B cell (primary cell): ENCODE data around the gene IFNLR1. TPM values are rescaled to one million over a fixed set of nuclear protein-coding genes. Genes with fewer than 3 reads are reported as not detected.

Source experiments
- ATAC-seq: fragments of 200-7000 bp; cut with Tn5 transposase; one replicate; pipeline ENCODE4 v1.10.0; 2021; ENCODE audit warnings: low read depth, mild to moderate bottlenecking, moderate number of reproducible peaks, moderate library complexity
- CTCF ChIA-PET: fragments of 350-600 bp; sonication (Branson Sonifier 250); formaldehyde crosslinking; loops from one replicate; lab custom pipeline; 2021; ENCODE audit warnings: antibody characterized with exemption, inconsistent platforms; lab: Charles Lee
- POLR2A ChIA-PET: fragments of 350-600 bp; sonication (Branson Sonifier 250); formaldehyde crosslinking; loops from one replicate; lab custom pipeline; 2021; ENCODE audit warnings: antibody characterized with exemption; lab: Charles Lee
- DNase-seq: peaks from one replicate; pipeline ENCODE4 v3.0.0; 2013
- H2AFZ ChIP-seq: 2 replicates; pipeline ENCODE4 v1.6.1; 2012; ENCODE audit warnings: mild to moderate bottlenecking, low read depth, low read length; ENCODE audit not compliant: insufficient read depth, poor library complexity, severe bottlenecking
- H3K27ac ChIP-seq, 2 donors: 1 replicate in 1 of 2; 2 replicates in 1 of 2; pipeline ENCODE4 v1.5.1; 2012 to 2013; ENCODE audit warnings: low read length in 2 of 2, mild to moderate bottlenecking in 2 of 2, moderate library complexity in 1 of 2
- H3K27me3 ChIP-seq, 4 experiments: fragments of 200-600 bp in 1 of 4; sonication (generic) in 1 of 4; replicated peaks in 1 of 4; 1 replicate in 2 of 4; 2 replicates in 2 of 4; pipeline versions ENCODE4 v1.6.1 to v1.7.0; 2013 to 2016; ENCODE audit warnings: low read length in 3 of 4, mild to moderate bottlenecking in 2 of 4, mixed read lengths in 1 of 4, moderate library complexity in 1 of 4; ENCODE audit not compliant: insufficient read depth in 4 of 4, control insufficient read depth in 3 of 4; ENCODE audit errors: control extremely low read depth in 1 of 4
- H3K36me3 ChIP-seq, 2 experiments: replicated peaks in 1 of 2; 1 replicate in 1 of 2; 2 replicates in 1 of 2; pipeline versions ENCODE4 v1.6.1 to v1.7.1; 2013; ENCODE audit warnings: low read length in 1 of 2; ENCODE audit not compliant: insufficient read depth in 2 of 2, control insufficient read depth in 1 of 2; ENCODE audit errors: control extremely low read depth in 1 of 2, extremely low read depth in 1 of 2
- H3K4me1 ChIP-seq, 2 donors: fragments of 200-600 bp in 1 of 2; sonication (generic) in 1 of 2; 1 replicate in 1 of 2; 2 replicates in 1 of 2; pipeline versions ENCODE4 v1.5.1 to v1.6.1; 2013 to 2017; ENCODE audit warnings: low read length in 2 of 2; ENCODE audit not compliant: control insufficient read depth in 2 of 2, insufficient read depth in 2 of 2
- H3K4me2 ChIP-seq: replicated peaks from 2 replicates; pipeline ENCODE3; 2012; ENCODE audit warnings: mild to moderate bottlenecking, low read depth, low read length; ENCODE audit not compliant: poor library complexity, severe bottlenecking
- H3K4me3 ChIP-seq, 5 experiments: fragments of 200-600 bp in 1 of 5; sonication (generic) in 1 of 5; 1 replicate in 3 of 5; 2 replicates in 2 of 5; pipeline versions ENCODE4 v1.5.1 to v1.7.0; 2011 to 2016; ENCODE audit warnings: low read length in 4 of 5, mild to moderate bottlenecking in 4 of 5, low read depth in 2 of 5, control low read depth in 1 of 5, moderate library complexity in 1 of 5; ENCODE audit not compliant: insufficient read depth in 1 of 5; ENCODE audit errors: control extremely low read depth in 1 of 5, extremely low read depth in 1 of 5
- H3K79me2 ChIP-seq: fragments of 200-600 bp; sonication (generic); one replicate; pipeline ENCODE4 v1.6.0; 2016; ENCODE audit warnings: low read length; ENCODE audit not compliant: control insufficient read depth, insufficient read depth
- H3K9ac ChIP-seq: fragments of 200-600 bp; sonication (generic); 2 replicates; pipeline ENCODE4 v1.6.1; 2017; ENCODE audit warnings: mild to moderate bottlenecking, low read length, moderate library complexity
- H3K9me3 ChIP-seq, 3 donors: one replicate each; pipeline versions ENCODE4 v1.6.1 to v1.7.1; 2013; ENCODE audit warnings: low read length in 2 of 3; ENCODE audit not compliant: control insufficient read depth in 2 of 3, insufficient read depth in 1 of 3; ENCODE audit errors: control extremely low read depth in 1 of 3
- H4K20me1 ChIP-seq: 2 replicates; pipeline ENCODE4 v1.6.0; 2012; ENCODE audit warnings: mild to moderate bottlenecking, low read length; ENCODE audit not compliant: insufficient read depth, control insufficient read depth, poor library complexity, severe bottlenecking
- H3K27ac Mint-ChIP-seq: one replicate; pipeline ENCODE4 v1.8.0; 2021; ENCODE audit warnings: mixed read lengths
- H3K27me3 Mint-ChIP-seq: one replicate; pipeline ENCODE4 v1.8.0; 2021; ENCODE audit warnings: mixed read lengths
- H3K4me1 Mint-ChIP-seq: one replicate; pipeline ENCODE4 v1.8.0; 2021; ENCODE audit warnings: mixed read lengths
- H3K4me3 Mint-ChIP-seq: one replicate; pipeline ENCODE4 v1.8.0; 2021; ENCODE audit warnings: mixed read lengths
- H3K9me3 Mint-ChIP-seq: one replicate; pipeline ENCODE4 v1.8.0; 2022; ENCODE audit warnings: mixed read lengths; ENCODE audit not compliant: insufficient read depth
- EZH2 ChIP-seq: IDR thresholded peaks from 2 replicates; pipeline ENCODE4 v1.6.1; 2012; ENCODE audit warnings: borderline replicate concordance, low read depth, mild to moderate bottlenecking, moderate library complexity, low read length; ENCODE audit not compliant: insufficient read depth, poor library complexity, severe bottlenecking
- WGBS: methylation state at CpG from one replicate; pipeline ENCODE4 v1.1.5; 2013; ENCODE audit warnings: missing lambda C conversion rate; ENCODE audit not compliant: insufficient coverage; 5-methylcytosine and 5-hydroxymethylcytosine counted together
- intact Hi-C: fragments of 100-400 bp; cut with micrococcal nuclease; formaldehyde crosslinking; loops from one replicate; pipeline ENCODE4 v1.10.0; 2022
- polyA plus RNA-seq: library from polyadenylated mRNA; depleted of rRNA; stranded (reverse); fragments of >200 nt; gene quantifications from 2 replicates; pipeline ENCODE4 v1.2.3, GENCODE V29; 2012
- total RNA-seq, 2 donors: library from RNA; stranded (reverse); fragments of 120-200 nt in 1 of 2; gene quantifications; 1 replicate in 1 of 2; 2 replicates in 1 of 2; pipeline versions ENCODE4 v1.2.3 to v1.2.4, GENCODE V29; 2013 to 2022
- TF ChIP-seq, protein P1 (sequence below): fragments of 200-600 bp; IDR thresholded peaks from one replicate; pipeline ENCODE4 v1.8.0; 2022; ENCODE audit warnings: antibody characterized with exemption, mild to moderate bottlenecking

Gene IFNLR1
- total and polyA plus RNA-seq, 2 donors (not counting 1 experiment from before 2014, with no cell fraction given) = 14.7 to 39.7 TPM

DNA sequence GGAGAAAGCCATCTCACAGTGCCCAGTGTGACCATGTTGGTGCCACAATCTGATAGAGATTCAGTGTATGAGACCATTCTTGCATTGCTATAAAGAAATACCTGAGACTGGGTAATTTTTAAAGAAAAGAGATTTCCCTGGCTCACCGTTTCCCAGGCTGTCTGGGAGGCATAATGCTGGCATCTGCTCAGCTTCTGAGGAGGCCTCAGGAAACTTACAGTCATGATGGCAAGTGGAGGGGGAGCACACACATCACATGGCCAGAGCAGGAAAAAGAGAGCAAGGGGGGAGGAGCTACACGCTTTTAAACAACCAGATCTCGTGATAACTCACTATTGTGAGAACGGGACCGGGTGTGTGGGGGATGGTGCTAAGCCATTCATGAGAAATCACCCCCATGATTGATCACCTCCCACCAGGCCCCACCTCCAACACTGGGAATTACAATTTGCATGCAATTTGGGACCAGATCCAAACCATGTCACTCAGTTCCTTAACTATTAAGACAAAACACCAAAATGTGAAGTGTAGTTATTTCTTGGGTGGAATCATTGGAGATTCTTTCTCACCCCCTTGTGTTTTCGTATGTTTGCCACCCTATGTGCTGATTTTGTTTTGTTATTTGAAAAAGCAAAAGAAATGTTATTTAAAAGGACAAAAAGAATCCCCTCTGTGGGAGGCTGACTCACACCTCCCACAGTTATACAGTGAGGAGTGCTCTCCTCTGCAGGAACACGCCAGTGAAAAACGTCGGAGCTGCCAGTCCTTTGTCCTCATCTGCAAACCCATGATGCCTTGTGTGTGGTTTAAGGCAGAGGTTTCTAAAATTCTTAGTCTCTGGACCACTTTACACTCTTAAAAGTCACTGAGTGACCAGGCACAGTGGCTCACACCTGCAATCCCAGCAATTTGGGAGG lies 46.9 kb upstream of the IFNLR1 start:
- Histone ChIP-seq H3K4me1 (peaks cover 0 to 4% of the 10 kb centered on the region in 2 donors), H3K27ac (no peak overlapping the region), H3K36me3 (no peaks in the 10 kb centered on the region), H3K9me3 (no peaks in the 10 kb centered on the region), H3K4me3 (no peak overlapping the region), H3K4me2 (no peak overlapping the region), H4K20me1 (no peaks in the 10 kb centered on the region), H2AFZ (no peak overlapping the region), H3K27me3 (peaks cover 0 to 3% (median 0%) of the 10 kb centered on the region in 4 experiments), H3K9ac (no peak overlapping the region), H3K79me2 (no peaks in the 10 kb centered on the region)
- H3K4me1 Mint-ChIP-seq = peaks cover 8% of the 10 kb centered on the region
- CTCF ChIA-PET = interaction anchor here (0.9 to 1.4 kb wide), 2 partner anchors 12 to 157 kb away, joined by 3 to 5 read pairs; no protein-coding TSS in a partner anchor
- ATAC-seq = no peak
- POLR2A ChIA-PET = no interaction called here
- no peak for DNase-seq
- no peaks in the 10 kb centered on the region for H3K27me3 Mint-ChIP-seq
- no peaks in the 10 kb centered on the region for H3K9me3 Mint-ChIP-seq
- H3K4me3 Mint-ChIP-seq = no peak overlapping the region
- TF ChIP-seq, protein P1, sequence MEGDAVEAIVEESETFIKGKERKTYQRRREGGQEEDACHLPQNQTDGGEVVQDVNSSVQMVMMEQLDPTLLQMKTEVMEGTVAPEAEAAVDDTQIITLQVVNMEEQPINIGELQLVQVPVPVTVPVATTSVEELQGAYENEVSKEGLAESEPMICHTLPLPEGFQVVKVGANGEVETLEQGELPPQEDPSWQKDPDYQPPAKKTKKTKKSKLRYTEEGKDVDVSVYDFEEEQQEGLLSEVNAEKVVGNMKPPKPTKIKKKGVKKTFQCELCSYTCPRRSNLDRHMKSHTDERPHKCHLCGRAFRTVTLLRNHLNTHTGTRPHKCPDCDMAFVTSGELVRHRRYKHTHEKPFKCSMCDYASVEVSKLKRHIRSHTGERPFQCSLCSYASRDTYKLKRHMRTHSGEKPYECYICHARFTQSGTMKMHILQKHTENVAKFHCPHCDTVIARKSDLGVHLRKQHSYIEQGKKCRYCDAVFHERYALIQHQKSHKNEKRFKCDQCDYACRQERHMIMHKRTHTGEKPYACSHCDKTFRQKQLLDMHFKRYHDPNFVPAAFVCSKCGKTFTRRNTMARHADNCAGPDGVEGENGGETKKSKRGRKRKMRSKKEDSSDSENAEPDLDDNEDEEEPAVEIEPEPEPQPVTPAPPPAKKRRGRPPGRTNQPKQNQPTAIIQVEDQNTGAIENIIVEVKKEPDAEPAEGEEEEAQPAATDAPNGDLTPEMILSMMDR = no peak
- no peak for TF ChIP-seq EZH2
- H3K27ac Mint-ChIP-seq = no peak overlapping the region
- WGBS = 100% methylated on average over 1 of the region's 9 CpGs
- intact Hi-C loops = no loop called here

DNA sequence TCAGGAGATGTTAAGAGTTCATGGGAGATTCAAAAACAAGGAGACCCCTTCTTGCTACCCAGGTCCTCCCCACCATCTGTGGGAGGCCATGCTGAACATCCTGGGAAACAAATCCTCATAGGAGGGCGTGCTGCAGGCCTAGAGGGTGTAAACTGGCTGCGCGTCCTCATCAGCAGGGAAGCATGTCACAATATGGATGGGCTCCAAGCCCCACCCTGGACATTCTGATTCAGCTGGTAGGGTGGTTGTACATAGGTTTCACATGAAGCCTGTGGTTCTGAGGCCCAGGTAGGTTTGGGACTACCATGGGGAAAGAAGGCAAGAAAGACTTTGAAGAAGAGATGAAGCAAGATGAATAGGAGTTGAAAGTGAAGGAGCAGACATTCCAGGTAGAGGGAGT lies 44.6 kb upstream of the IFNLR1 start:
- H3K27ac Mint-ChIP-seq = no peak overlapping the region
- H3K36me3 ChIP-seq = no peaks in the 10 kb centered on the region
- H3K27me3 ChIP-seq = no peaks in the 10 kb centered on the region
- no peak for DNase-seq
- no peak overlapping the region for H3K27ac ChIP-seq
- ChIA-PET POLR2A (no interaction called here), CTCF (no interaction called here)
- H2AFZ ChIP-seq = no peak overlapping the region
- H3K9me3 Mint-ChIP-seq = no peaks in the 10 kb centered on the region
- H3K4me1 Mint-ChIP-seq = peaks cover 22% of the 10 kb centered on the region
- H3K9me3 ChIP-seq = no peaks in the 10 kb centered on the region
- H3K27me3 Mint-ChIP-seq = no peaks in the 10 kb centered on the region
- TF ChIP-seq EZH2 = no peak
- TF ChIP-seq, protein P1 = no peak
- H3K4me2 ChIP-seq = no peak overlapping the region
- H4K20me1 ChIP-seq = no peaks in the 10 kb centered on the region
- intact Hi-C loops = no loop called here
- 98% methylated on average over 3 of the region's 3 CpGs for WGBS
- H3K4me1 ChIP-seq = peaks cover 0 to 4% of the 10 kb centered on the region in 2 donors
- no peak overlapping the region for H3K4me3 Mint-ChIP-seq
- no peak for ATAC-seq
- H3K9ac ChIP-seq = no peak overlapping the region
- H3K4me3 ChIP-seq = no peak overlapping the region
- no peaks in the 10 kb centered on the region for H3K79me2 ChIP-seq
